ENCODE data around the gene ARL14EPL. TPM values are rescaled to one million over a fixed set of nuclear protein-coding genes. Genes with fewer than 3 reads are reported as not detected.

The ARL14EPL gene
- total and polyA plus RNA-seq, 2 experiments from 2014 or later: not detected

DNA sequence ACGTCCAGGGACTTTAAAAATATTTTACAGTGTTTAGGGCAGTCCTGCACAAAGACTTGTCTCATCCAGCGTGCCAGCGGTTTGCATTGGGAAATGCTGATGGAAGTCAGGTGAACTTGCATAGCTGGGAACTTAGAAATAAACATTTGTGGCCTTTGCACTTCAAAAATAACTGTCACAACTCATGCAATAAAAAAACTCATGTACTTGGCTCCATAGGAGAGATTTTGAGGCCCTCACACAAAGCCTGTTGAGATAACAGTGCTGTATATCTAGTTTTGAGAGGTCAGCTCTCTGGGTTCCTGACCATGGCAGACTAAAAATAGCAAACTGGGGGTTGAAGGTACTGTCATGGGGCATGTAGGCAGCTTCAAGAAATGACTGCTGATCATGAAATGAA is 58.0 kb downstream of the ARL14EPL start:
- ATAC-seq (no peak), DNase-seq (ENCODE audit: low spot score) (no peak)
- peaks cover under 1% of the 10 kb centered on the region for H3K27me3 Mint-ChIP-seq (ENCODE audit: insufficient read depth, low read depth, poor library complexity)
- no peak overlapping the region for H3K27ac Mint-ChIP-seq
- H3K4me1 Mint-ChIP-seq: peaks cover 2% of the 10 kb centered on the region; the same call in 1 of the 3 replicates
- peaks cover 42% of the 10 kb centered on the region for H3K79me2 ChIP-seq (replicated peaks; ENCODE audit: insufficient read depth)
- no peaks in the 10 kb centered on the region for H4K20me1 ChIP-seq (replicated peaks; ENCODE audit: insufficient read depth)
- H3K9me2 ChIP-seq (ENCODE audit: insufficient read depth): no peaks in the 10 kb centered on the region
- no peak overlapping the region for H3K27ac ChIP-seq (ENCODE audit: low read depth)
- no peaks in the 10 kb centered on the region for H3K4me1 ChIP-seq (ENCODE audit: insufficient read depth)
- no peak overlapping the region for H3K4me3 ChIP-seq
- H3K36me3 ChIP-seq (ENCODE audit: insufficient read depth): peaks cover 24% of the 10 kb centered on the region; the same call in 1 of the 2 replicates
- H3K9me3 Mint-ChIP-seq: no peaks in the 10 kb centered on the region; the same call in 2 of the 3 replicates
- peaks cover 23% of the 10 kb centered on the region for H3K36me3 Mint-ChIP-seq (ENCODE audit: low read depth)
- no peak overlapping the region for H2AFZ ChIP-seq
- no peak overlapping the region for H3K4me3 Mint-ChIP-seq
- TF ChIP-seq, protein P1, sequence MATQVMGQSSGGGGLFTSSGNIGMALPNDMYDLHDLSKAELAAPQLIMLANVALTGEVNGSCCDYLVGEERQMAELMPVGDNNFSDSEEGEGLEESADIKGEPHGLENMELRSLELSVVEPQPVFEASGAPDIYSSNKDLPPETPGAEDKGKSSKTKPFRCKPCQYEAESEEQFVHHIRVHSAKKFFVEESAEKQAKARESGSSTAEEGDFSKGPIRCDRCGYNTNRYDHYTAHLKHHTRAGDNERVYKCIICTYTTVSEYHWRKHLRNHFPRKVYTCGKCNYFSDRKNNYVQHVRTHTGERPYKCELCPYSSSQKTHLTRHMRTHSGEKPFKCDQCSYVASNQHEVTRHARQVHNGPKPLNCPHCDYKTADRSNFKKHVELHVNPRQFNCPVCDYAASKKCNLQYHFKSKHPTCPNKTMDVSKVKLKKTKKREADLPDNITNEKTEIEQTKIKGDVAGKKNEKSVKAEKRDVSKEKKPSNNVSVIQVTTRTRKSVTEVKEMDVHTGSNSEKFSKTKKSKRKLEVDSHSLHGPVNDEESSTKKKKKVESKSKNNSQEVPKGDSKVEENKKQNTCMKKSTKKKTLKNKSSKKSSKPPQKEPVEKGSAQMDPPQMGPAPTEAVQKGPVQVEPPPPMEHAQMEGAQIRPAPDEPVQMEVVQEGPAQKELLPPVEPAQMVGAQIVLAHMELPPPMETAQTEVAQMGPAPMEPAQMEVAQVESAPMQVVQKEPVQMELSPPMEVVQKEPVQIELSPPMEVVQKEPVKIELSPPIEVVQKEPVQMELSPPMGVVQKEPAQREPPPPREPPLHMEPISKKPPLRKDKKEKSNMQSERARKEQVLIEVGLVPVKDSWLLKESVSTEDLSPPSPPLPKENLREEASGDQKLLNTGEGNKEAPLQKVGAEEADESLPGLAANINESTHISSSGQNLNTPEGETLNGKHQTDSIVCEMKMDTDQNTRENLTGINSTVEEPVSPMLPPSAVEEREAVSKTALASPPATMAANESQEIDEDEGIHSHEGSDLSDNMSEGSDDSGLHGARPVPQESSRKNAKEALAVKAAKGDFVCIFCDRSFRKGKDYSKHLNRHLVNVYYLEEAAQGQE (IDR thresholded peaks at IDR 0.05; ENCODE audit: unreplicated experiment): no peak
- TF ChIP-seq, protein P2, sequence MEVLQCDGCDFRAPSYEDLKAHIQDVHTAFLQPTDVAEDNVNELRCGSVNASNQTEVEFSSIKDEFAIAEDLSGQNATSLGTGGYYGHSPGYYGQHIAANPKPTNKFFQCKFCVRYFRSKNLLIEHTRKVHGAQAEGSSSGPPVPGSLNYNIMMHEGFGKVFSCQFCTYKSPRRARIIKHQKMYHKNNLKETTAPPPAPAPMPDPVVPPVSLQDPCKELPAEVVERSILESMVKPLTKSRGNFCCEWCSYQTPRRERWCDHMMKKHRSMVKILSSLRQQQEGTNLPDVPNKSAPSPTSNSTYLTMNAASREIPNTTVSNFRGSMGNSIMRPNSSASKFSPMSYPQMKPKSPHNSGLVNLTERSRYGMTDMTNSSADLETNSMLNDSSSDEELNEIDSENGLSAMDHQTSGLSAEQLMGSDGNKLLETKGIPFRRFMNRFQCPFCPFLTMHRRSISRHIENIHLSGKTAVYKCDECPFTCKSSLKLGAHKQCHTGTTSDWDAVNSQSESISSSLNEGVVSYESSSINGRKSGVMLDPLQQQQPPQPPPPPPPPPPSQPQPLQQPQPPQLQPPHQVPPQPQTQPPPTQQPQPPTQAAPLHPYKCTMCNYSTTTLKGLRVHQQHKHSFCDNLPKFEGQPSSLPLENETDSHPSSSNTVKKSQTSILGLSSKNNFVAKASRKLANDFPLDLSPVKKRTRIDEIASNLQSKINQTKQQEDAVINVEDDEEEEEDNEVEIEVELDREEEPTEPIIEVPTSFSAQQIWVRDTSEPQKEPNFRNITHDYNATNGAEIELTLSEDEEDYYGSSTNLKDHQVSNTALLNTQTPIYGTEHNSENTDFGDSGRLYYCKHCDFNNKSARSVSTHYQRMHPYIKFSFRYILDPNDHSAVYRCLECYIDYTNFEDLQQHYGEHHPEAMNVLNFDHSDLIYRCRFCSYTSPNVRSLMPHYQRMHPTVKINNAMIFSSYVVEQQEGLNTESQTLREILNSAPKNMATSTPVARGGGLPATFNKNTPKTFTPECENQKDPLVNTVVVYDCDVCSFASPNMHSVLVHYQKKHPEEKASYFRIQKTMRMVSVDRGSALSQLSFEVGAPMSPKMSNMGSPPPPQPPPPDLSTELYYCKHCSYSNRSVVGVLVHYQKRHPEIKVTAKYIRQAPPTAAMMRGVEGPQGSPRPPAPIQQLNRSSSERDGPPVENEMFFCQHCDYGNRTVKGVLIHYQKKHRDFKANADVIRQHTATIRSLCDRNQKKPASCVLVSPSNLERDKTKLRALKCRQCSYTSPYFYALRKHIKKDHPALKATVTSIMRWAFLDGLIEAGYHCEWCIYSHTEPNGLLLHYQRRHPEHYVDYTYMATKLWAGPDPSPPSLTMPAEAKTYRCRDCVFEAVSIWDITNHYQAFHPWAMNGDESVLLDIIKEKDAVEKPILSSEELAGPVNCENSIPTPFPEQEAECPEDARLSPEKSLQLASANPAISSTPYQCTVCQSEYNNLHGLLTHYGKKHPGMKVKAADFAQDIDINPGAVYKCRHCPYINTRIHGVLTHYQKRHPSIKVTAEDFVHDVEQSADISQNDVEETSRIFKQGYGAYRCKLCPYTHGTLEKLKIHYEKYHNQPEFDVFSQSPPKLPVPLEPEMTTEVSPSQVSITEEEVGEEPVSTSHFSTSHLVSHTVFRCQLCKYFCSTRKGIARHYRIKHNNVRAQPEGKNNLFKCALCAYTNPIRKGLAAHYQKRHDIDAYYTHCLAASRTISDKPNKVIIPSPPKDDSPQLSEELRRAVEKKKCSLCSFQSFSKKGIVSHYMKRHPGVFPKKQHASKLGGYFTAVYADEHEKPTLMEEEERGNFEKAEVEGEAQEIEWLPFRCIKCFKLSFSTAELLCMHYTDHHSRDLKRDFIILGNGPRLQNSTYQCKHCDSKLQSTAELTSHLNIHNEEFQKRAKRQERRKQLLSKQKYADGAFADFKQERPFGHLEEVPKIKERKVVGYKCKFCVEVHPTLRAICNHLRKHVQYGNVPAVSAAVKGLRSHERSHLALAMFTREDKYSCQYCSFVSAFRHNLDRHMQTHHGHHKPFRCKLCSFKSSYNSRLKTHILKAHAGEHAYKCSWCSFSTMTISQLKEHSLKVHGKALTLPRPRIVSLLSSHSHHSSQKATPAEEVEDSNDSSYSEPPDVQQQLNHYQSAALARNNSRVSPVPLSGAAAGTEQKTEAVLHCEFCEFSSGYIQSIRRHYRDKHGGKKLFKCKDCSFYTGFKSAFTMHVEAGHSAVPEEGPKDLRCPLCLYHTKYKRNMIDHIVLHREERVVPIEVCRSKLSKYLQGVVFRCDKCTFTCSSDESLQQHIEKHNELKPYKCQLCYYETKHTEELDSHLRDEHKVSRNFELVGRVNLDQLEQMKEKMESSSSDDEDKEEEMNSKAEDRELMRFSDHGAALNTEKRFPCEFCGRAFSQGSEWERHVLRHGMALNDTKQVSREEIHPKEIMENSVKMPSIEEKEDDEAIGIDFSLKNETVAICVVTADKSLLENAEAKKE (CRISPR knock-in tag; IDR thresholded peaks at IDR 0.05): no peak
- TF ChIP-seq, protein P3, sequence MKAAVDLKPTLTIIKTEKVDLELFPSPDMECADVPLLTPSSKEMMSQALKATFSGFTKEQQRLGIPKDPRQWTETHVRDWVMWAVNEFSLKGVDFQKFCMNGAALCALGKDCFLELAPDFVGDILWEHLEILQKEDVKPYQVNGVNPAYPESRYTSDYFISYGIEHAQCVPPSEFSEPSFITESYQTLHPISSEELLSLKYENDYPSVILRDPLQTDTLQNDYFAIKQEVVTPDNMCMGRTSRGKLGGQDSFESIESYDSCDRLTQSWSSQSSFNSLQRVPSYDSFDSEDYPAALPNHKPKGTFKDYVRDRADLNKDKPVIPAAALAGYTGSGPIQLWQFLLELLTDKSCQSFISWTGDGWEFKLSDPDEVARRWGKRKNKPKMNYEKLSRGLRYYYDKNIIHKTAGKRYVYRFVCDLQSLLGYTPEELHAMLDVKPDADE (IDR thresholded peaks at IDR 0.05): no peak
- TF ChIP-seq ZNF114 (CRISPR knock-in tag; IDR thresholded peaks at IDR 0.05) (no peak), NANOG (IDR thresholded peaks at IDR 0.05; ENCODE audit: borderline replicate concordance) (no peak), JUNB (IDR thresholded peaks at IDR 0.05; ENCODE audit: unreplicated experiment) (no peak)
- H3K4me2 ChIP-seq: no peak overlapping the region
- no peaks in the 10 kb centered on the region for H3K27me3 ChIP-seq (ENCODE audit: insufficient read depth)
- no peaks in the 10 kb centered on the region for H3F3A ChIP-seq (replicated peaks; ENCODE audit: low read depth)
